Right lung (tissue), 5 donors: ENCODE measurements around the gene AFAP1. TPM values are rescaled to one million over a fixed set of nuclear protein-coding genes. Genes with fewer than 3 reads are reported as not detected.
A peak's percentile ranks its signal among the peaks of the same experiment; 100 is the strongest.
"Not testable (repeated sequence)": the region's sequence is repeated elsewhere in the genome, so short reads cannot be mapped to it uniquely, and the experiment has no call there.

ENCODE experiments used
- DNase-seq, 2 donors: peaks; one replicate each; pipeline ENCODE4 v3.0.0-alpha.2; 2013
- polyA plus RNA-seq, 5 donors: library from polyadenylated mRNA; unstranded; fragments of 120-200 nt; gene quantifications; one replicate each; pipeline versions ENCODE4 v1.2.1 to v1.2.3, GENCODE V29; 2013; ENCODE audit warnings: inconsistent platforms in 1 of 5, low replicate concordance in 1 of 5; ENCODE audit not compliant: insufficient read length in 5 of 5, insufficient read depth in 1 of 5

The AFAP1 gene
- polyA plus RNA-seq, 5 donors, result 20.4 to 28.0 (median 24.3) TPM

GRCh38 chr4:7952615-7953014 lies 13.0 kb upstream of the AFAP1 start:
- no peak for DNase-seq

DNA sequence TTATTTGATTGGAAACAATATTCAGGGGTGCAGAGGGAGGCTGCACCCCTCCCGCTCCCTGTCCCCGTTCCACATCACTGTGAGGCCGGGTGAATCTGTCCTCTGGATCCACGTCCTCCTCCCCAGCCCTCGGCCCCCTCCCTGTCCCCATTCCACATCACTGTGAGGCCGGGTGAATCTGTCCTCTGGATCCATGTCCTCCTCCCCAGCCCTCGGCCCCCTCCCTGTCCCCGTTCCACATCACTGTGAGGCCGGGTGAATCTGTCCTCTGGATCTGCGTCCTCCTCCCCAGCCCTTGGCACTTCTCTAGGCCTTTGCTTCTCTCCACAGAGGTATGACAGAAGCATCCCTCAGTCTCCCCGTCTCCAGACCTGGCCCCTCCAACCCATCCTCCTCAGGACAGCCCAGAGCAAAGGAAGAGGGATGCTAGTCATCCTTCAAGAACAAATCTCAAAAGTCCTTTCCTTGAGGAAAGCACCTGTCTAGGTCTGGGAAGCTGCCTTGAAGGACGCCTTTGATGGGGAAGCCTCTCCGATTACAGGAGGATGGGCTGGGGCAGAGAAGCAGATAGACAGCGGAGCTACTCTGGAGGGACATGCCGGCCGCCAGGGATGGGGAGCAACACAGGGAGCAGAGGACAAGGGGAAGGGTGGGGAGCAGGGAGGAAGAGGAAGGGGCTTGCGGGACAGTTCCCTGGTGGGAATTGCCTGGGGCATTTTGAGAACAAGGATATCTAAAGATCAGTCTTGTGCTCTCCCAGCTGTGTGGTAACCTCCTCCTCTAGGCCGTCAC lies 10.8 kb upstream of the AFAP1 start:
- no peak for DNase-seq

GRCh38 chr4:7949759-7950158 lies 10.1 kb upstream of the AFAP1 start:
- DNase-seq, result no peak

GRCh38 chr4:7947927-7948326 lies 8.3 kb upstream of the AFAP1 start:
- no peak for DNase-seq

DNA sequence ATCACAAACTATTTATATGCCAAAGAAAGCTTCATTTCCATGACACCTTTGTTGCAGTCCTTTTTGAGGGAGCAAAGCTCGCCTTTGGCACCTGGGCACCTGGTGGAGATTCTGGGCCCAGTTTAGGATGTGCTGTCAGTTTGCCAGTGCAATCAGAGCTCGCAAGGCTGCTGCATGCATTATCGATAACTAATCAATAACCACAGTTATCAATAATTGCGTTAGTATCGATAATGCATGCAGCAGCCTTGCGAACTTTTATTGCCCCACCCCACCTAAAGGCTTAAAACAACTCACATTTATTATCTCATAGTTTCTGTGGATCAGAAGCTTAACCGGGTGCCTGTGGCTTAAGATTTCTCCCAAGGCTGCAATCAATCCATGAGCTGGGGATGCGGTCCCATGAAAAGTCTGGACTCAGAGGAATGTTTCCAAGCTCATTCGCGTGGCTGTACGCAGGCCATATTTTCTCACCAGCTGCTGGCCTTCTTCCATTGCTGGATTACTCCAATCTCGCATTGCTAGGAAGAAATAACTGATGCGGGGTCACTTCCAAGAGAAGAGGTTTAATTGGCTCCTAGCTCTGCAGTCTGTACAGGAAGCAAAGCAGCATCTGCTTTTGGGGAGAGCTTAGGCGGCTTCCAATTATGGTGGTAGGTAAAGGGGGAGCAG lies 6.2 kb upstream of the AFAP1 start:
- peak; percentile 66 to 67 for DNase-seq

DNA sequence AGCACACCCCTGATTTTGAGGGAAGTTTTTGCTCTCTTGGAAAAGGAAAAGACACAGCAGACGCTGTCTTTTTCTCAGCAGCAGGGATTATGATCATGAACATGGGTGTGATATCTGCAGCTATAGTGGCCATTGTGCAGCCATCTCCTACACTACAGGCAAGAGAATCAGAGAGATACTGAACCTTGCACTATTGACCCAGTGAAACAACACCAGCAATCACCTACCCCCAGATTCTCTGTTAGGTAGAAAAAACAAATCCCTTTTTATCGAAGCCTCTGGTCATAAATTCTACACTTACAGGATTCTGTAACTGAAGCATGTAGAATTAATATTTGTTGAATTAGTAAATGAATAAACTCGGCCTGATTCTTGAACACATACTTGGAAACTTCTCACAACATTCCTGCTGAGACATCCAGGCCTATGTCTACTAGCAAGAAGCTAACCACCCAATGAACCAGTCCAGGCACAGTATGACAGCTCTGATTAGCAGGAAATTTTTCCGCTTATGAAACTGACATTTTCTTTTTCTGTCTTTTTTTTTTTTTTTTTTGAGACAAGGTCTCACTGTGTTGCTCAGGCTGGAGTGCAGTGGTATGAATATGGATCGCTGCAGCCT lies 5.0 kb upstream of the AFAP1 start:
- DNase-seq, result no peak

DNA sequence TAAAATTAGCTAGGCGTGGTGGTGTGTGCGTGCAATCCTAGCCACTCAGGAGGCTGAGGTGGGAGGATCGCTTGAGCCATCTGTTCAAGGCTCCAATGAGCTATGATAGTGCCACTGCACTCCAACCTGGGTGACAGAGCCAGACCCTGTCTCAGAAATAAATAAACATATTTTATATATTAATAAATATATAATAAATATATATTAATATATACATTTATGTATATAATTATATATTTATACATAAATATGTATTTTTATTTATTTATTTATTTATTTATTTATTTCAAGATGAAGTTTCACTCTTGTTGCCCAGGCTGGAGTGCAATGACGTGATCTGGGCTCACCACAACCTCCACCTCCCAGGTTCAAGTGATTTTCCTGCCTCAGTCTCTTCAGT lies 4.0 kb upstream of the AFAP1 start:
- DNase-seq, result not testable (repeated sequence)

DNA sequence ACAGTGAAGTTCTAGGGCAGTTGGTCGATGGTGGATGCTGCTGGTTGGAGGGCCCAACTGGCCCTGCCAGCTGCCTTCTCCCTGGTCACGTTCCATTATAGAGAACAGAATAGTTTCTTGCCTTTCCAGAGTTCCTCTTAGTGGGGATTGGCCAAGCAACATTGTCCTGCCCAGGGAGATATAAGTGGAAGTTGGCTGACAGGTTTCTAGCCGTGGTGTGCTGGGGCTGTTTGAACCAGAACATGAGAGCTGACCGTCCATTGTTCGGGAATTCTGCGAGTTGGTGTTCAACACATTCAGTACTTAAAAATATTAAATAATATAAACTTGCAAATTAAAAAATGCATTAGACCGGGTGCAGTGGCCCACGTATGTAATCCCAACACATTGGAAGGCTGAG lies 3.5 kb upstream of the AFAP1 start:
- DNase-seq, result no peak

GRCh38 chr4:7941965-7942496 lies 2.4 kb upstream of the AFAP1 start:
- DNase-seq, result no peak

DNA sequence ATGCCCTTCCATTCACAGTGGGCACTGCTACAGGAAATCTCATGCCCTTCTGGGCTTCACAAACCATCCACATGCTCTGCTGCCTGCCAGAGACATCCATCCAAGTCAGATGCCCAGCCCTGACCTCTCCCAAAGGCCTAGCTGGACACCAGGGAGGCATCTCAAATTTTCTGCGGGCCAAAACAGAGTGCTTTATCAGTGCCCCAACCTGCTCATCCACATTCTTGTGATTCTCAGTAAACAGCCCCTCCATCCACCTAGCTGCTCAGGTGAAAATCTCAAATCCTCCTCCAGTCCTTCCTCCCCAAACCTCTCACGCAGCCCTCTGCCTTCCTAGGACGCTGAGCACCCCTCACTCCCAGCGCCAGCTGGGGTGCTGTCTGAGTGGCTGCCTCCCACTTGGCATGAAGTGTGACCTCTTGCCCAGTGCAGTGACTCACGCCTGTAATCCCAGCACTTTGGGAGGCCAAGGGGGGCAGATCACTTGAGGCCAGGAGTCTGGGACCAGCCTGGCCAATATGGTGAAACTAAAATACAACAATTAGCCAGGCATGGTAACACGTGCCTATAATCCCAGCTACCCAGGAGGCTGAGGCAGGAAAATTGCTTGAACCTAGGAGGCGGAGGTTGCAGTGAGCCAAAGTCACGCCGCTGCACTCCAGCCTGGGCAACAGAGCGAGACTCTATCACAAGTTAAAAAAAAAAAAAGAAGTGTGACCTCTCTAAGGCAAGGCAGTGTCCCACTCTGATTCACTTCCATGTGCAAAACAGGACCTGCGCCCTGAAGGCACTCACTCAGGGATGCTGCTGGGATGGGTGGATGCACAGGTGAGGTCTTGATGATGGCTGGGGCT lies 1.7 kb upstream of the AFAP1 start:
- DNase-seq, result no peak

GRCh38 chr4:7938609-7939376 lies 868 bp downstream of the AFAP1 start:
- peak in 1 of 2 donors; percentile 45 for DNase-seq

DNA sequence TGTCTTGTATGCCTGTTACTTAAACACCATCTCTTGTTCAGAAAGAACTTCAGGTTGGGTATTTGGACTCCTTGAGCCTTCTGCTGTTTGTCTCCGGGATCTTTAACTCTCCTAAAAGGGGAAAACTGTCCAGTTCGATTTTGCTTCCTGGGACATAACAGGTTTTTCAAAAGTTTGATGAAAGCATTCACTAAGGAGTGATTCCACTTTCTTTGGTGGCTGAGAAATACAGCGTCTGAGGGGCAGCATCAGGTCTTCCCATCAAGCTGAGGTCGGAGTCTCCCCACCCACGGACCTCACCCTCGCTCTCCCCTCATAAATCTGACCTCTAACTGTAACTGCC lies 1.4 kb downstream of the AFAP1 start:
- no peak for DNase-seq

DNA sequence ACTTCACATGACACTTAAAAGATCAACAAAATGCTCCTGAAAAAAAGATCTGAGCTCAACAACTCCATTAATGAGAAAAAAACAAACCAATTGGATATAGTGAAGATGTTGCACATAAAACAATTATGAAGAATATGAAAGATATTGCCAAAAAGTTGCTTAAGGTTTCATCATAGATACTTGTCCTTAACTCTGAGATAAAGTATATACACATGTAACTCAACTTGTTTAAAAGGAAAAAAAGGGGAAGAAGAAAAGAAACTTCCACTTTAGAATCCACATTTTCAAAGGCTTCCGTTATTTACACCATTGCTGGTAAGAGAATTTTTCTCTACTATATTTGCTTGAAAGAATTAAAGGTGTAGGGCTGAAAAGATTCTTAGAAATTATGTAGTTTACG lies 2.7 kb downstream of the AFAP1 start:
- no peak for DNase-seq

GRCh38 chr4:7933651-7934510 lies 5.8 kb downstream of the AFAP1 start:
- no peak for DNase-seq

GRCh38 chr4:7932287-7932686 lies 7.4 kb downstream of the AFAP1 start:
- DNase-seq, result no peak

DNA sequence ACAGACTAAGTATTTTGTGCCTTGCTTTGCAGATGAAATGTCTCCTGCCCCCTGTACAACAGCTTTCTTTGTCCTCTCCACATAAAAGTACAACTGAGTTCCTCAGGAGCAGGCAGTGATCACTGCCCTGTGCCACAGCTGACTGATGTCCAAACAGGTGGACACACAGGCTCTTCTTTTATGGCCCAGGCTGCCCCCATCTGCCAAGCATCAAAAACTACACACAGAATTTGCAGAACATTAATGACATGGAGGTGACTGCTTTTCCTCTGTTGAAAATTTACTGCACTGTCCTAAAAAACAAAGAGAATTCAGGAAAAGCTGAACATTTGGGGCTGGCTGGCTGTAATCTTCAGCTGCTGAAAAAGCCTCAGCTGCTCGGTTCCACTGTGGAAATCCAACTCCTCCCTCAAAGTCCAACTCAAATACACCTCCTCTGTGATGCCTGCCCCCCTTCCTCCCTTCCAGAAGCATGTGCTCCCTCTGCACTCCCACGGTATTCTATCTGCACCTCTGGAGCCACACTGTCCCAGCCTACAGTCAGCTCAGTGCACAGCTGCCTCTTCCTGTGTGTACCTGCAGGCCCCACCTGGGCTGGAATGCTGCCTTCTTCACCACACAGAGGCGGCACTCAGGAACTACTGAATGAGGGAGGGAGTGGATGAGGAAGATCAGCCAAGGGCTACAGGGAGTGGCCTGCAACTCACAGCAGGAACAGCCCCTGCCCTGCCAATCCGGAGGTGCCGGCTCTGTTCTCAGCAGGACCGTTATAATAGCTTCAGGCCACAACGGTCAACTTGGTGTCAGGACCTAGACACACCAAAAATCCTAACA lies 10.3 kb downstream of the AFAP1 start:
- DNase-seq, result no peak

GRCh38 chr4:7928711-7929110 lies 10.9 kb downstream of the AFAP1 start:
- DNase-seq, result no peak

DNA sequence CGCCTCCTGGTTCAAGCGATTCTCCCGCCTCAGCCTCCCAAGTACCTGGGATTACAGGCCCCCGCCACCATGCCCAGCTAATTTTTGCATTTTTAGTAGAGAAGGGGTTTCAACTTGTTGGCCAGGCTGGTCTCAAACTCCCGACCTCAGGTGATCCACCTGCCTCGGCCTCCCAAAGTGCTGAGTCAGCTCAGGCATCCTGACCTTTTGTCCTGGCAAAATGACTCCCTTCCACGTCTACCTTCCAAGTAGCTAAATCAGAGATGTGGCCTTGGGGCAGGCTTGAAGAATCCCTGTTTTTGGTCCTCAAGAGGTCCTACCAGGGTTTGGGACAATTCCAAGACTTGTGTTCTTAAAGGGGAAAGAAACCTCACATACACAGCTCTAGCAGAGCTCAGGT lies 12.8 kb downstream of the AFAP1 start:
- DNase-seq, result no peak

DNA sequence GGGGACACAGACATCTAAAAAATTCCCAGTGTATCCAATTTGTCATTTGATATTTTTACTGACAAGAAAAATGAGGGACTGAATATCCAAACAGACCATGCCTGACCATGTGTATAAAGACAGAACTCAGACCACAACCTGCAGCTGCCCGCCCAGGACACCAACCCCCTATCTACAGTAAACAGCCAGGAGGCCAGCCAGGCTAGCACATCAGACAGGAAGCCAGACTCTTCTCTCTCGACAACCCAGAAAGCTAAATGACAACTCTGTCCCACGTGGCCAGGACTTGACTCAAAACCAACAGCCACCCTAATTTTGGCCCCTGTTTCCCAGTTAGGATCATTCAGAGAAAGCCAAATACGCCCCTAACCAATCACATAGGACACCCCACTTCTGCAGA lies 15.1 kb downstream of the AFAP1 start:
- DNase-seq, result no peak
